BLaER1 treated with 17β-estradiol and CSF1 and Interleukin-3, amounts not matched to agents 10 nM and 100 nM (cell line): ENCODE data around the gene BARX2.

Source experiments
- H3K27ac ChIP-seq, 11 experiments: shearing (Covaris generic); formaldehyde crosslinking; 2 replicates each; pipeline ENCODE4 v1.8.1; 2022
- H3K27me3 ChIP-seq, 11 experiments: shearing (Covaris generic); formaldehyde crosslinking; 2 replicates each; pipeline ENCODE4 v1.8.1; 2022
- H3K36me3 ChIP-seq, 11 experiments: shearing (Covaris generic); formaldehyde crosslinking; 2 replicates each; pipeline ENCODE4 v1.8.1; 2022
- H3K4me1 ChIP-seq, 10 experiments: shearing (Covaris generic); formaldehyde crosslinking; 2 replicates each; pipeline ENCODE4 v1.8.1; 2022
- H3K4me2 ChIP-seq, 11 experiments: shearing (Covaris generic); formaldehyde crosslinking; 2 replicates each; pipeline ENCODE4 v1.8.1; 2022
- H3K4me3 ChIP-seq, 10 experiments: shearing (Covaris generic); formaldehyde crosslinking; 2 replicates each; pipeline ENCODE4 v1.8.1; 2022
- H3K9ac ChIP-seq, 11 experiments: shearing (Covaris generic); formaldehyde crosslinking; 2 replicates each; pipeline ENCODE4 v1.8.1; 2022
- H3K9me3 ChIP-seq, 11 experiments: shearing (Covaris generic); formaldehyde crosslinking; replicated peaks in 1 of 11; 2 replicates each; pipeline ENCODE4 v1.8.1; 2022
- H4K20me1 ChIP-seq, 11 experiments: shearing (Covaris generic); formaldehyde crosslinking; 2 replicates each; pipeline ENCODE4 v1.8.1; 2022
- Cebpa-rat ChIP-seq, 11 experiments: shearing (Covaris generic); IDR thresholded peaks; 2 replicates each; pipeline ENCODE4 v1.8.1; 2022

BARX2 gene

GRCh38 chr11:129404731-129405130 lies 29.1 kb downstream of the BARX2 start:
- Histone ChIP-seq H3K4me3 (no peak overlapping the region), H3K9ac (no peak overlapping the region), H3K4me2 (no peak overlapping the region), H3K27ac (no peak overlapping the region), H4K20me1 (no peaks in the 10 kb centered on the region), H3K9me3 (peaks cover 0 to 5% (median under 1%) of the 10 kb centered on the region in 11 experiments; a peak in 3 of 22 replicates), H3K27me3 (no peaks in the 10 kb centered on the region), H3K36me3 (no peaks in the 10 kb centered on the region), H3K4me1 (no peaks in the 10 kb centered on the region)
- no peak for TF ChIP-seq Cebpa-rat (IDR thresholded peaks at IDR 0.05)

DNA sequence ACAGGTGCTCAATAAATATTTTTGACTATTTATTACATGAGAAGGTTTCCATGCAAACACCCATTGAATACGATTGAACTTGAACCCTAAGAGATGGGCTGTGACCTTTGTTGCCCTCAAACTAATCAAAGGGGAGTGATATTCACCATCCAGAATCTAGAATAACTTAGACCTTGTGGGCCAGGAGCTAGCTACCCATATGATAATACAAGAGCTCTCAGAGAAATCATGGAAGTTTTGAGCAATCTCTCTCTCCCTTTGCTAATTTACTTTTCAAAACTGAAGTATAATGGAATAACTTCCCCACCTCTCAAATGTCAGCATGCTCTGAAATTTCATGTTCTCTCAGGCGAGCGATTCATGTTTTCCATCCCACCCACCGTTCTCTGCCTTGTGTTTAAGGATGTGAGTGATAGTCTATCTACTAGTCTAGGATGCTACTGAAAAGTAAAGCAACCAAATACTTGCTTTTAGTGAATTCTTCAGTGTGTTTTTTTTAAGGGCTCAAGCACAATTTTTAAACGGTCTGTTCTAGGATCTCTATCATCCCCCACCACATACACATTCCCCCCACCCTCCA lies 33.3 kb downstream of the BARX2 start:
- Histone ChIP-seq H3K27ac (no peak overlapping the region), H3K4me2 (no peak overlapping the region), H3K27me3 (no peaks in the 10 kb centered on the region), H3K4me1 (no peaks in the 10 kb centered on the region), H3K4me3 (no peak overlapping the region), H4K20me1 (no peaks in the 10 kb centered on the region), H3K9ac (no peak overlapping the region), H3K9me3 (no peaks in the 10 kb centered on the region), H3K36me3 (no peaks in the 10 kb centered on the region)
- TF ChIP-seq Cebpa-rat (IDR thresholded peaks at IDR 0.05) = no peak

- Histone ChIP-seq H3K4me3 (no peak overlapping the region), H3K36me3 (no peaks in the 10 kb centered on the region), H4K20me1 (no peaks in the 10 kb centered on the region), H3K27me3 (no peaks in the 10 kb centered on the region), H3K27ac (no peak overlapping the region), H3K9me3 (no peaks in the 10 kb centered on the region), H3K4me1 (no peaks in the 10 kb centered on the region), H3K4me2 (no peak overlapping the region), H3K9ac (no peak overlapping the region)
- no peak for TF ChIP-seq Cebpa-rat (IDR thresholded peaks at IDR 0.05)
These were observed 34.8 kb downstream of the BARX2 start for GRCh38 chr11:129410395-129410960.

- Histone ChIP-seq H3K27me3 (no peaks in the 10 kb centered on the region), H4K20me1 (no peaks in the 10 kb centered on the region), H3K9me3 (no peaks in the 10 kb centered on the region), H3K27ac (no peak overlapping the region), H3K4me3 (no peak overlapping the region), H3K9ac (no peak overlapping the region), H3K36me3 (no peaks in the 10 kb centered on the region), H3K4me1 (peaks cover 0 to 3% (median 0%) of the 10 kb centered on the region in 10 experiments; a peak in 3 of 20 replicates), H3K4me2 (no peak overlapping the region)
- no peak for TF ChIP-seq Cebpa-rat (IDR thresholded peaks at IDR 0.05)
These were observed 36.8 kb downstream of the BARX2 start for GRCh38 chr11:129412494-129412893.

- Histone ChIP-seq H3K27me3 (no peaks in the 10 kb centered on the region), H3K4me1 (peaks cover 0 to 17% (median 0%) of the 10 kb centered on the region in 10 experiments; a peak in 5 of 20 replicates), H3K9ac (no peak overlapping the region), H3K36me3 (no peaks in the 10 kb centered on the region), H4K20me1 (no peaks in the 10 kb centered on the region), H3K9me3 (no peaks in the 10 kb centered on the region), H3K27ac (no peak overlapping the region), H3K4me2 (no peak overlapping the region), H3K4me3 (no peak overlapping the region)
- no peak for TF ChIP-seq Cebpa-rat (IDR thresholded peaks at IDR 0.05)
These were observed 38.7 kb downstream of the BARX2 start for GRCh38 chr11:129414144-129414872.

GRCh38 chr11:129416080-129416820 lies 40.6 kb downstream of the BARX2 start:
- H3K27ac ChIP-seq = no peak overlapping the region
- H3K9ac ChIP-seq = no peak overlapping the region
- no peak overlapping the region for H3K4me3 ChIP-seq
- no peaks in the 10 kb centered on the region for H4K20me1 ChIP-seq
- H3K9me3 ChIP-seq = no peaks in the 10 kb centered on the region
- H3K27me3 ChIP-seq = no peaks in the 10 kb centered on the region
- H3K36me3 ChIP-seq = no peaks in the 10 kb centered on the region
- H3K4me1 ChIP-seq = peaks cover 0 to 17% (median 0%) of the 10 kb centered on the region in 10 experiments; a peak in 5 of 20 replicates
- no peak for TF ChIP-seq Cebpa-rat (IDR thresholded peaks at IDR 0.05)
- H3K4me2 ChIP-seq = no peak overlapping the region

- no peak overlapping the region for H3K9ac ChIP-seq
- H3K9me3 ChIP-seq = no peaks in the 10 kb centered on the region
- H3K4me1 ChIP-seq = peaks cover 0 to 17% (median 0%) of the 10 kb centered on the region in 10 experiments; a peak in 5 of 20 replicates
- H3K4me2 ChIP-seq = peak overlapping the region in 2 of 11 experiments; percentile 42 to 59; a peak in 4 of 22 replicates
- no peaks in the 10 kb centered on the region for H3K36me3 ChIP-seq
- no peaks in the 10 kb centered on the region for H4K20me1 ChIP-seq
- H3K4me3 ChIP-seq = no peak overlapping the region
- no peak overlapping the region for H3K27ac ChIP-seq
- H3K27me3 ChIP-seq = no peaks in the 10 kb centered on the region
- TF ChIP-seq Cebpa-rat (IDR thresholded peaks at IDR 0.05) = no peak
These were observed 41.8 kb downstream of the BARX2 start for GRCh38 chr11:129417458-129417857.

- TF ChIP-seq Cebpa-rat (IDR thresholded peaks at IDR 0.05) = no peak
- no peak overlapping the region for H3K9ac ChIP-seq
- no peaks in the 10 kb centered on the region for H4K20me1 ChIP-seq
- H3K9me3 ChIP-seq = no peaks in the 10 kb centered on the region
- no peaks in the 10 kb centered on the region for H3K27me3 ChIP-seq
- no peak overlapping the region for H3K4me3 ChIP-seq
- no peak overlapping the region for H3K27ac ChIP-seq
- H3K36me3 ChIP-seq = no peaks in the 10 kb centered on the region
- H3K4me2 ChIP-seq = peak overlapping the region in 9 of 11 experiments; percentile 1 to 59 (median 14); a peak in 9 of 22 replicates
- peaks cover 0 to 17% (median 0%) of the 10 kb centered on the region in 10 experiments; a peak in 5 of 20 replicates for H3K4me1 ChIP-seq
These were observed 42.4 kb downstream of the BARX2 start for GRCh38 chr11:129418039-129418438.

- Histone ChIP-seq H3K27ac (no peak overlapping the region), H3K9ac (no peak overlapping the region), H4K20me1 (no peaks in the 10 kb centered on the region), H3K27me3 (no peaks in the 10 kb centered on the region), H3K36me3 (no peaks in the 10 kb centered on the region), H3K4me2 (no peak overlapping the region), H3K9me3 (no peaks in the 10 kb centered on the region), H3K4me1 (peaks cover 0 to 17% (median 0%) of the 10 kb centered on the region in 10 experiments; a peak in 5 of 20 replicates), H3K4me3 (no peak overlapping the region)
- no peak for TF ChIP-seq Cebpa-rat (IDR thresholded peaks at IDR 0.05)
These were observed 43.7 kb downstream of the BARX2 start for GRCh38 chr11:129419386-129419785.
